SHP77 (cell line): ENCODE results near the gene DOK1.

Source experiments
- DNase-seq, 2 experiments: peaks; one replicate each; lab custom pipeline; 2025; lab: John Stamatoyannopoulos, UW

The DOK1 gene

GRCh38 chr2:74525717-74526648 lies 28.5 kb upstream of the DOK1 start, which contains the start of gene DQX1:
Gene DQX1 (minus strand): TSS chr2:74526231. CDS start chr2:74525729, 502 bp downstream.
- peak in 1 of 2 experiments; percentile 11 for DNase-seq

GRCh38 chr2:74526649-74527230 lies 27.8 kb upstream of the DOK1 start:
- DNase-seq = no peak

- DNase-seq = no peak
Measured at GRCh38 chr2:74527741-74528140, 26.8 kb upstream of the DOK1 start.

GRCh38 chr2:74528600-74529356 lies 25.7 kb upstream of the DOK1 start:
- no peak for DNase-seq

GRCh38 chr2:74529357-74530238 lies 24.9 kb upstream of the DOK1 start, which contains the start of the genes AUP1 and HTRA2:
Gene AUP1 (minus strand): TSS chr2:74529706. CDS start chr2:74529629, 77 bp downstream.
Gene HTRA2 (plus strand): TSS chr2:74529933. CDS start chr2:74530007, 74 bp downstream.
- DNase-seq = peak; percentile 96 to 98

GRCh38 chr2:74530239-74531187 lies 24.0 kb upstream of the DOK1 start:
- DNase-seq = no peak

GRCh38 chr2:74531666-74532065 lies 22.9 kb upstream of the DOK1 start:
- no peak for DNase-seq

GRCh38 chr2:74532222-74532621 lies 22.3 kb upstream of the DOK1 start:
- DNase-seq = no peak

- no peak for DNase-seq
Measured at GRCh38 chr2:74533464-74533863, 21.1 kb upstream of the DOK1 start.

GRCh38 chr2:74534411-74534810 lies 20.1 kb upstream of the DOK1 start:
- no peak for DNase-seq

- DNase-seq = no peak
Measured at GRCh38 chr2:74535440-74535965, 19.0 kb upstream of the DOK1 start.

- no peak for DNase-seq
Measured at GRCh38 chr2:74536166-74536950, 18.2 kb upstream of the DOK1 start.

- no peak for DNase-seq
Measured at GRCh38 chr2:74537140-74537539, 17.4 kb upstream of the DOK1 start.

- DNase-seq = no peak
Measured at GRCh38 chr2:74538881-74539339, 15.6 kb upstream of the DOK1 start.

GRCh38 chr2:74540291-74540690 lies 14.2 kb upstream of the DOK1 start:
- no peak for DNase-seq

- DNase-seq = no peak
Measured at GRCh38 chr2:74542978-74543377, 11.5 kb upstream of the DOK1 start.

- DNase-seq = peak in 1 of 2 experiments; percentile 7
Measured at GRCh38 chr2:74544634-74545033, 9.9 kb upstream of the DOK1 start.

- DNase-seq = no peak
Measured at GRCh38 chr2:74546004-74546403, 8.5 kb upstream of the DOK1 start.
